GM19397 (cell line): ENCODE data around the gene KRR1.

ENCODE experiments used
- ATAC-seq: cut with Tn5 transposase; IDR thresholded peaks from one replicate; pipeline ENCODE4 v1.9.1; 2021; ENCODE audit warnings: mild to moderate bottlenecking, moderate library complexity; ENCODE audit not compliant: unreplicated experiment

The KRR1 gene

GRCh38 chr12:75511116-75512048 is at the start of gene KRR1:
Gene KRR1 (minus strand): TSS chr12:75511609. CDS start chr12:75511597, 12 bp downstream.
- peak; percentile 99 for ATAC-seq

DNA sequence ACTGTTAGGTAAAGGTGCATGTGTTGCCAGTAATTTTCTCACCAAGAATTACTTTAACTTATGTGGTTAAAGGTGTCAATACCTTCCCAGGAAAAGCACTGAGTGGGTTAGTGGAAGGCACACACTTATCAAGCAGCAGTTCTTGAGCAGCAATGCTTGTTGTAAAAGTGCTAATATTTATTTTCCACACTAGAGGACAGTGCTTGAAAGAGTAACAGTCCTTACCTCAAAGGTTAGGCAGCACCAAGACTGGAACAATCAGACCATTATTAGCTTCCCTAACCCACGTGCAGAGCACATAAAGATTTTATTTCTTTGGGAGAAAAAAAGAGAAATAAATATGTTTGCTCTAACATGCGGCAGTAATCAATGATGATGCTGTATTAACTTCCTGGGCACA is 48.8 kb upstream of the KRR1 start:
- no peak for ATAC-seq

- no peak for ATAC-seq
Observed at GRCh38 chr12:75558287-75558686, 46.9 kb upstream of the KRR1 start.

- no peak for ATAC-seq
Observed at GRCh38 chr12:75556311-75556899, 45.0 kb upstream of the KRR1 start.

DNA sequence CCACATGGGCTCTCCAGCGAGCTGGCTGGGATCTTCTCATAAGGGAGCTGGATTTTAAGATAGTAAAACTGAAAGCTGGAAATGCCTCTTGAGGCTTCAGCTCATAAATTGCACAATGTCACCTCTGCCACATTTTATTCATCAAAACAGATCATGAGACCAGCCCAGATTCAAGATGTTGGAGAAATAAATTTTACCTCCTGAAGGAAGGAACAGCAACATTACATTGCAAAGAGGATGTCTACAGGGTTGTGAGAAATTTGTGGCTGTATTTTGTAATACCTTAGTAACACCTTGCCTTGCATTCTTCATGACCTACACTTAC is 43.1 kb upstream of the KRR1 start:
- no peak for ATAC-seq

DNA sequence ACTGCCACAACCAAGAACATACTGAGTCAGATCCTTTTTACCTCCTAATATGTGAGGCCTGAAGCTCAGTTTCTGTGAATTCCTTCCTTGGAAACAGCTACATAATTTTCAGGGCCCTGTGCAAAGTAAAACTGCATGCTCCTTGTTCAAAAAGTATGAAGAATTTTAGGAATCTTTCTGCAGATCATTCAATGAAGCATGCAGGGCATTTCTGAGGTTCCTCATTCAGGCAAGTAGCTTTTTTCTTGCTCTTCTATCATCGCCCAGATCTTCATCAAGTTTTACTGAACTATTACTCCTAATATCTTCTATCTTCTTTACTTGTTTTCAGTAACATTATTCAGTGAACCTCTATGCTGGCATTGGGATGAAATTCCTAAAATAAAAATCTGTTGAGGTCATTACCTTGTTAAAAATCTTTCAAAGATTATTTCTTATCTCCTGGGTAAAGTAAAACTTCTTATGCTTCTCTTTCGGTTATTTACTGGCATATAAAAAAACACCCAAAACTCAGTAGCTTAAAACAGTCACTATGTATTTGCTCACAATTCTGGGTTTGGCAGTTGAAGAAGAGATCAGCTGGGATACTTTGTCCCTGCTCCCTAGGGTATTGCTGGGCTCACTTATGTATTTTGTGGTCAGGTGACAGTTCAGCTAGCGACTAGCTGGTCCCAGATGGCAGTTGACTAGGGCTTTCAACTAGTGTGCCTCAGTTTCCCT is 42.6 kb upstream of the KRR1 start:
- ATAC-seq = no peak

DNA sequence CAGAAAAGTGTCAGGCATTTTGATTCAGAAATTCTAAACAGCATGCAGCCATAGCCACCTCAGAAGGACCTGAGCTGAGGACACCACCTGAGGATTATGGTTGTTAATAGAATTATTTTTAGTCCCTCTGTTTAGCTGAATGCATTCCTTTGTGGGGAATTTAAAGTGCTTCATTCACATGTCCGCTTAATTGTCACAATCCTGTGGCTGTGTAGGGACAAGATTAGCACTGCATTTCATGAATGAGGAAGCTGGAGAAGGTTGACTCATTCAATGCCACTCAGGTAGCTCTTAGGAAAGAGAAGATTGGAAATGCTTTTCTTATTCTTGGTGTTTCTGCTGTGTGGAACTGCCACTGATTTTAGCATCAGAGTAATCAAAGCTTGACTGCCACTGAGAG is 42.0 kb upstream of the KRR1 start:
- ATAC-seq = no peak

GRCh38 chr12:75551477-75551876 is 40.1 kb upstream of the KRR1 start:
- no peak for ATAC-seq

- ATAC-seq = no peak
Observed at GRCh38 chr12:75550401-75551240, 39.2 kb upstream of the KRR1 start.

DNA sequence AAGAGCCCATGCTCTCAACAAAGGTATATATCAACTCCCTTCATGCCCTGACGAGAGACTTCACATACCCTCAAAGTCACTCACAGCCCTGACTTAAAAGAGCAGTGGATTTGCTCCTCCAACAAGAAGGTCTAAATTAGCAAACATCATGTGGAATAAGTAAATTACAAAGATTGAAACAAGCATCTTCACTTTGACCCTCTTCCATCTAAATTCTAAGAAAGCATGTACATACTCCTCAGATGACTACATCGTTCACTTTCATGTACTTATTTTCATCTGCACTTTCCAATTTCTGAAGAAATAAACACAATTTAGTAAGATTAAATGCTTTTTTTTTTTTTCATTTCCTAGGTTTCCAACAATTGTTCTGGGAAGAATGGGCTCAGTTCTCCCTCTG is 38.6 kb upstream of the KRR1 start:
- ATAC-seq = no peak

GRCh38 chr12:75548879-75549278 is 37.5 kb upstream of the KRR1 start:
- no peak for ATAC-seq

DNA sequence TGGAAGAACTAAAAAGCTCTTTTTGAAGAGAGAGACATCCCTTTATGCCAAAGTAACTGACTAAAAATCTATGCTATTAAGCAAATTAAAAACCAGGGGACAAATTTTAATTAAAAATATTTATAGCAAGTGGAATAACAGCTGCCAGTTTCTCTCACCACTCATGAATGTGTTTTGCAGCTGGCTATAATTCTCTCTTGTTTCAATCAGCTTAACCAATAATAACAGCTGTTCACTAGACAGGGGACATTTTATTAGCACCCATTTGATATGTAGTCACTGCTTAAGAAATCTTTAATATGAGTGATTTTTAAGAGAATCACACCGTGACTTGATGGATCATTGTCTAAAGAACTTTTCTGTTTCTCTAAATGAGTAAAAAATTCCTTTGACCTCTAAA is 34.2 kb upstream of the KRR1 start:
- ATAC-seq = no peak

GRCh38 chr12:75543529-75543928 is 32.1 kb upstream of the KRR1 start:
- ATAC-seq = no peak

- no peak for ATAC-seq
Observed at GRCh38 chr12:75542942-75543341, 31.5 kb upstream of the KRR1 start.

- ATAC-seq = no peak
Observed at GRCh38 chr12:75539889-75540288, 28.5 kb upstream of the KRR1 start.

DNA sequence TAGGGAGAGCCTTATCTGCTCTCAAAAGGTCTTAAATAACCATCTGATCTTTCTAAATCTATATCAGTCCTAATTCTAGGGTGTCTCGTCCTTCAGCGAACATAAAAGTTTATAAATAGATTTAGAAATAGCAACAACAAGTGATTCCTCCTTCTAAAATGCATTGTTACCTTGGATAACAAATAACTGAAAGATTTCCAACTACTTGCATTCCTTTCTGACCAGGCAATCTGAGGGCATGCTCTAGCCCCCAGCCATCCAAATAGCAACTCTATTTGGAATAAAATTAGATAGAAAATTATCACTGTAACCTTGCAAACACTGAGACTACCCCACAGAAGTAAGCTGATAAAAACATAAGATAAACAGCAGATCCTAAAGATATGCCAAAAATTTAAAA is 21.8 kb upstream of the KRR1 start:
- no peak for ATAC-seq

- no peak for ATAC-seq
Observed at GRCh38 chr12:75529826-75530225, 18.4 kb upstream of the KRR1 start.

GRCh38 chr12:75529316-75529715 is 17.9 kb upstream of the KRR1 start:
- no peak for ATAC-seq

GRCh38 chr12:75528692-75529091 is 17.3 kb upstream of the KRR1 start:
- no peak for ATAC-seq

- no peak for ATAC-seq
Observed at GRCh38 chr12:75528272-75528671, 16.9 kb upstream of the KRR1 start.
